Measurements from ENCODE around the gene PNPLA6.

DNA sequence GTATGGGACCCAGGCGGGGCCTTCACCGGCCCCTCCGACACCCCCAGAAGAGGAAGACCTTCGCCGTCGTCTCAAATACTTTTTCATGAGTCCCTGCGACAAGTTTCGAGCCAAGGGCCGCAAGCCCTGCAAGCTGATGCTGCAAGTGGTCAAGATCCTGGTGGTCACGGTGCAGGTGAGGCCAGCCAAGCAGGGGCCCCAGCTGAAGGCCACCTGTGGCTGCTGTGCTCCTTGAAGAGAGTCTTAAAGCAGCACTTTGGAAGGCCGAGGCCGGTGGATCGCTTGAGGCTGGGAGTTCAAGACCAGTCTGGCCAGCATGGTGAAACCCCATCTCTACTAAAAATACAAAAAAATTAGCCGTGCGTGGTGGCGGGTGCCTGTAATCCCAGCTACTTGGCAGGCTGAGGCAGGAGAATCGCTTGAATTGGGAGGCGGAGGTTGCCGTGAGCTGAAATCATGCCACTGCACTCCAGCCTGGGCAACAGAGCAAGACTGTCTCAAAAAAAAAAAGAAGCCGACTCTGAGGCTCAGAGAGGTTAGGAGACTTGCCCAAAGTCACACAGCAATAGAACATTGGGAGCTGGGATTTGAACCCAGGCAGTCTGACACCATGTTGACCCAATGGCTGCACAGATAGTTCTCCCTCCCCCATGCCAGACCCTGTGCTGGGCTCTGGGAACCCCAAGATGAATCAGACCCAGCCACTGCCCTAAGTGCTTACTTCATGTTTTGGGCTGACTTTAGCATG, 10.4 kb upstream of the PNPLA6 start:
- TF ChIP-seq, protein P1, sequence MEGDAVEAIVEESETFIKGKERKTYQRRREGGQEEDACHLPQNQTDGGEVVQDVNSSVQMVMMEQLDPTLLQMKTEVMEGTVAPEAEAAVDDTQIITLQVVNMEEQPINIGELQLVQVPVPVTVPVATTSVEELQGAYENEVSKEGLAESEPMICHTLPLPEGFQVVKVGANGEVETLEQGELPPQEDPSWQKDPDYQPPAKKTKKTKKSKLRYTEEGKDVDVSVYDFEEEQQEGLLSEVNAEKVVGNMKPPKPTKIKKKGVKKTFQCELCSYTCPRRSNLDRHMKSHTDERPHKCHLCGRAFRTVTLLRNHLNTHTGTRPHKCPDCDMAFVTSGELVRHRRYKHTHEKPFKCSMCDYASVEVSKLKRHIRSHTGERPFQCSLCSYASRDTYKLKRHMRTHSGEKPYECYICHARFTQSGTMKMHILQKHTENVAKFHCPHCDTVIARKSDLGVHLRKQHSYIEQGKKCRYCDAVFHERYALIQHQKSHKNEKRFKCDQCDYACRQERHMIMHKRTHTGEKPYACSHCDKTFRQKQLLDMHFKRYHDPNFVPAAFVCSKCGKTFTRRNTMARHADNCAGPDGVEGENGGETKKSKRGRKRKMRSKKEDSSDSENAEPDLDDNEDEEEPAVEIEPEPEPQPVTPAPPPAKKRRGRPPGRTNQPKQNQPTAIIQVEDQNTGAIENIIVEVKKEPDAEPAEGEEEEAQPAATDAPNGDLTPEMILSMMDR (IDR thresholded peaks at IDR 0.05): no peak
- TF ChIP-seq POLR2A (IDR thresholded peaks at IDR 0.05): no peak

All from heart left ventricle (tissue), 13 donors.